ENCODE data around the gene SERPINE2.

Gene SERPINE2

GRCh38 chr2:224036731-224037361, 2.2 kb downstream of the SERPINE2 start:
- Histone ChIP-seq H3K27me3 (ENCODE audit: insufficient read depth, low read length, poor library complexity) (no peaks in the 10 kb centered on the region), H3K4me1 (ENCODE audit: control insufficient read depth, low read depth, low read length) (peaks cover 17% of the 10 kb centered on the region), H3K4me2 (ENCODE audit: low read length) (peak overlapping the region; percentile 58), H3K18ac (ENCODE audit: low read length) (no peak overlapping the region), H3K4me3 (ENCODE audit: low read length) (peak overlapping the region; percentile 66), H4K5ac (ENCODE audit: low read length) (no peak overlapping the region), H3K56ac (ENCODE audit: low read length) (peak overlapping the region; percentile 78), H3K79me2 (ENCODE audit: control insufficient read depth, insufficient read depth, low read length) (peaks cover 69% of the 10 kb centered on the region), H3K9ac (ENCODE audit: low read length) (peak overlapping the region; percentile 89), H2BK120ac (ENCODE audit: low read depth, low read length) (no peak overlapping the region), H3K27ac (ENCODE audit: low read depth, low read length) (no peak overlapping the region), H4K8ac (ENCODE audit: low read depth, low read length) (no peak overlapping the region), H3K79me1 (ENCODE audit: low read length) (peaks cover 15% of the 10 kb centered on the region), H2AK5ac (ENCODE audit: low read length) (no peak overlapping the region), H2BK5ac (ENCODE audit: low read length) (no peak overlapping the region), H3K4ac (ENCODE audit: low read depth, low read length) (no peak overlapping the region), H2BK15ac (replicated peaks; ENCODE audit: low read depth) (no peak overlapping the region), H3K36me3 (ENCODE audit: control insufficient read depth, insufficient read depth, low read length) (peaks cover 4% of the 10 kb centered on the region), H3K23ac (ENCODE audit: low read length) (no peak overlapping the region)
- no CpG with 5 or more reads among the region's 6 CpGs for WGBS (ENCODE audit: extremely low coverage, insufficient coverage, low lambda C conversion rate)
- DNase-seq, result no peak

- Histone ChIP-seq H3K79me2 (ENCODE audit: control insufficient read depth, insufficient read depth, low read length) (peaks cover 98% of the 10 kb centered on the region), H3K4ac (ENCODE audit: low read depth, low read length) (no peak overlapping the region), H3K23ac (ENCODE audit: low read length) (no peak overlapping the region), H3K4me1 (ENCODE audit: control insufficient read depth, low read depth, low read length) (peaks cover 12% of the 10 kb centered on the region), H4K8ac (ENCODE audit: low read depth, low read length) (no peak overlapping the region), H3K9ac (ENCODE audit: low read length) (no peak overlapping the region), H3K27me3 (ENCODE audit: insufficient read depth, low read length, poor library complexity) (no peaks in the 10 kb centered on the region), H3K79me1 (ENCODE audit: low read length) (peaks cover 25% of the 10 kb centered on the region), H4K5ac (ENCODE audit: low read length) (no peak overlapping the region), H2BK15ac (replicated peaks; ENCODE audit: low read depth) (no peak overlapping the region), H3K18ac (ENCODE audit: low read length) (no peak overlapping the region), H3K56ac (ENCODE audit: low read length) (no peak overlapping the region), H3K4me3 (ENCODE audit: low read length) (no peak overlapping the region), H2BK120ac (ENCODE audit: low read depth, low read length) (no peak overlapping the region), H2AK5ac (ENCODE audit: low read length) (no peak overlapping the region), H3K27ac (ENCODE audit: low read depth, low read length) (no peak overlapping the region), H2BK5ac (ENCODE audit: low read length) (no peak overlapping the region), H3K4me2 (ENCODE audit: low read length) (no peak overlapping the region), H3K36me3 (ENCODE audit: control insufficient read depth, insufficient read depth, low read length) (peaks cover 12% of the 10 kb centered on the region)
- WGBS (ENCODE audit: extremely low coverage, insufficient coverage, low lambda C conversion rate), result no CpG with 5 or more reads among the region's 5 CpGs
- no peak for DNase-seq
Measured at GRCh38 chr2:224034017-224034416, 5.1 kb downstream of the SERPINE2 start.

- Histone ChIP-seq H3K79me2 (ENCODE audit: control insufficient read depth, insufficient read depth, low read length) (peaks cover 98% of the 10 kb centered on the region), H3K4me2 (ENCODE audit: low read length) (no peak overlapping the region), H3K56ac (ENCODE audit: low read length) (no peak overlapping the region), H3K27me3 (ENCODE audit: insufficient read depth, low read length, poor library complexity) (no peaks in the 10 kb centered on the region), H3K9ac (ENCODE audit: low read length) (no peak overlapping the region), H4K8ac (ENCODE audit: low read depth, low read length) (no peak overlapping the region), H3K27ac (ENCODE audit: low read depth, low read length) (no peak overlapping the region), H3K79me1 (ENCODE audit: low read length) (peaks cover 26% of the 10 kb centered on the region), H3K23ac (ENCODE audit: low read length) (no peak overlapping the region), H2BK120ac (ENCODE audit: low read depth, low read length) (no peak overlapping the region), H3K4ac (ENCODE audit: low read depth, low read length) (no peak overlapping the region), H2AK5ac (ENCODE audit: low read length) (no peak overlapping the region), H2BK15ac (replicated peaks; ENCODE audit: low read depth) (no peak overlapping the region), H3K36me3 (ENCODE audit: control insufficient read depth, insufficient read depth, low read length) (peaks cover 12% of the 10 kb centered on the region), H3K4me3 (ENCODE audit: low read length) (no peak overlapping the region), H3K18ac (ENCODE audit: low read length) (no peak overlapping the region), H3K4me1 (ENCODE audit: control insufficient read depth, low read depth, low read length) (peaks cover 12% of the 10 kb centered on the region), H4K5ac (ENCODE audit: low read length) (no peak overlapping the region), H2BK5ac (ENCODE audit: low read length) (no peak overlapping the region)
- WGBS (ENCODE audit: extremely low coverage, insufficient coverage, low lambda C conversion rate), result no CpG with 5 or more reads among the region's 3 CpGs
- DNase-seq, result no peak
Measured at GRCh38 chr2:224033601-224034000, 5.5 kb downstream of the SERPINE2 start.

GRCh38 chr2:224032283-224032682, 6.8 kb downstream of the SERPINE2 start:
- Histone ChIP-seq H3K4me1 (ENCODE audit: control insufficient read depth, low read depth, low read length) (peaks cover 23% of the 10 kb centered on the region), H4K5ac (ENCODE audit: low read length) (no peak overlapping the region), H2BK5ac (ENCODE audit: low read length) (no peak overlapping the region), H3K18ac (ENCODE audit: low read length) (no peak overlapping the region), H2BK15ac (replicated peaks; ENCODE audit: low read depth) (no peak overlapping the region), H3K4me3 (ENCODE audit: low read length) (no peak overlapping the region), H3K4ac (ENCODE audit: low read depth, low read length) (no peak overlapping the region), H4K8ac (ENCODE audit: low read depth, low read length) (no peak overlapping the region), H3K9ac (ENCODE audit: low read length) (no peak overlapping the region), H3K79me1 (ENCODE audit: low read length) (peaks cover 32% of the 10 kb centered on the region), H2BK120ac (ENCODE audit: low read depth, low read length) (no peak overlapping the region), H3K56ac (ENCODE audit: low read length) (no peak overlapping the region), H3K79me2 (ENCODE audit: control insufficient read depth, insufficient read depth, low read length) (peaks cover 98% of the 10 kb centered on the region), H3K36me3 (ENCODE audit: control insufficient read depth, insufficient read depth, low read length) (peaks cover 15% of the 10 kb centered on the region), H3K27me3 (ENCODE audit: insufficient read depth, low read length, poor library complexity) (no peaks in the 10 kb centered on the region), H2AK5ac (ENCODE audit: low read length) (no peak overlapping the region), H3K27ac (ENCODE audit: low read depth, low read length) (no peak overlapping the region), H3K23ac (ENCODE audit: low read length) (no peak overlapping the region), H3K4me2 (ENCODE audit: low read length) (no peak overlapping the region)
- DNase-seq, result no peak
- WGBS (ENCODE audit: extremely low coverage, insufficient coverage, low lambda C conversion rate), result no CpG with 5 or more reads among the region's 4 CpGs

GRCh38 chr2:224031358-224031970, 7.6 kb downstream of the SERPINE2 start:
- no CpG with 5 or more reads among the region's 13 CpGs for WGBS (ENCODE audit: extremely low coverage, insufficient coverage, low lambda C conversion rate)
- Histone ChIP-seq H3K27ac (ENCODE audit: low read depth, low read length) (no peak overlapping the region), H3K9ac (ENCODE audit: low read length) (no peak overlapping the region), H3K27me3 (ENCODE audit: insufficient read depth, low read length, poor library complexity) (no peaks in the 10 kb centered on the region), H4K5ac (ENCODE audit: low read length) (no peak overlapping the region), H2AK5ac (ENCODE audit: low read length) (no peak overlapping the region), H3K56ac (ENCODE audit: low read length) (no peak overlapping the region), H2BK120ac (ENCODE audit: low read depth, low read length) (no peak overlapping the region), H3K4me3 (ENCODE audit: low read length) (no peak overlapping the region), H2BK15ac (replicated peaks; ENCODE audit: low read depth) (no peak overlapping the region), H3K79me2 (ENCODE audit: control insufficient read depth, insufficient read depth, low read length) (peaks cover 98% of the 10 kb centered on the region), H3K4me2 (ENCODE audit: low read length) (no peak overlapping the region), H3K23ac (ENCODE audit: low read length) (no peak overlapping the region), H3K4me1 (ENCODE audit: control insufficient read depth, low read depth, low read length) (peaks cover 29% of the 10 kb centered on the region), H3K4ac (ENCODE audit: low read depth, low read length) (no peak overlapping the region), H3K18ac (ENCODE audit: low read length) (no peak overlapping the region), H3K36me3 (ENCODE audit: control insufficient read depth, insufficient read depth, low read length) (peaks cover 14% of the 10 kb centered on the region), H3K79me1 (ENCODE audit: low read length) (peaks cover 35% of the 10 kb centered on the region), H4K8ac (ENCODE audit: low read depth, low read length) (no peak overlapping the region), H2BK5ac (ENCODE audit: low read length) (no peak overlapping the region)
- peak; percentile 91 for DNase-seq

Data from mesendoderm (in vitro differentiated cells).